Fibroblast of pulmonary artery (primary cell): Measurements from ENCODE around the gene PPP2R2C.

Experiments
- DNase-seq: peaks from one replicate; pipeline ENCODE4 v3.0.0-alpha.2; 2010; ENCODE audit warnings: low read depth
- H3K4me3 ChIP-seq: replicated peaks from 2 replicates; pipeline ENCODE4 v1.5.1; 2011; ENCODE audit warnings: low read depth, mild to moderate bottlenecking, control low read depth, low read length, moderate library complexity
- CTCF ChIP-seq: IDR thresholded peaks from 2 replicates; pipeline ENCODE4 v1.5.1; 2011; ENCODE audit warnings: mild to moderate bottlenecking, control low read depth, low read length, inconsistent platforms; ENCODE audit errors: missing control alignments

The PPP2R2C gene

GRCh38 chr4:6385288-6385687 is 87.1 kb downstream of the PPP2R2C start:
- H3K4me3 ChIP-seq: no peak overlapping the region
- no peak for TF ChIP-seq CTCF
- DNase-seq: no peak

- no peak for DNase-seq
- H3K4me3 ChIP-seq: no peak overlapping the region
- TF ChIP-seq CTCF: no peak
Measured at GRCh38 chr4:6384541-6384940, 87.9 kb downstream of the PPP2R2C start.

- H3K4me3 ChIP-seq: no peak overlapping the region
- TF ChIP-seq CTCF: no peak
- DNase-seq: no peak
Measured at GRCh38 chr4:6383929-6384328, 88.5 kb downstream of the PPP2R2C start.

GRCh38 chr4:6383009-6383404 is 89.4 kb downstream of the PPP2R2C start:
- TF ChIP-seq CTCF: no peak
- H3K4me3 ChIP-seq: no peak overlapping the region
- no peak for DNase-seq

GRCh38 chr4:6381571-6382123 is 90.8 kb downstream of the PPP2R2C start:
- TF ChIP-seq CTCF: no peak
- no peak overlapping the region for H3K4me3 ChIP-seq
- DNase-seq: no peak

- no peak for TF ChIP-seq CTCF
- no peak for DNase-seq
- H3K4me3 ChIP-seq: no peak overlapping the region
Measured at GRCh38 chr4:6380746-6381410, 91.5 kb downstream of the PPP2R2C start.
